GDM1 (cell line): ENCODE results near the gene CARMIL1.
"Not testable (repeated sequence)": the region's sequence is repeated elsewhere in the genome, so short reads cannot be mapped to it uniquely, and the experiment has no call there.

Experiments used
- DNase-seq: peaks from one replicate; lab custom pipeline; 2025; lab: John Stamatoyannopoulos, UW

Gene CARMIL1

DNA sequence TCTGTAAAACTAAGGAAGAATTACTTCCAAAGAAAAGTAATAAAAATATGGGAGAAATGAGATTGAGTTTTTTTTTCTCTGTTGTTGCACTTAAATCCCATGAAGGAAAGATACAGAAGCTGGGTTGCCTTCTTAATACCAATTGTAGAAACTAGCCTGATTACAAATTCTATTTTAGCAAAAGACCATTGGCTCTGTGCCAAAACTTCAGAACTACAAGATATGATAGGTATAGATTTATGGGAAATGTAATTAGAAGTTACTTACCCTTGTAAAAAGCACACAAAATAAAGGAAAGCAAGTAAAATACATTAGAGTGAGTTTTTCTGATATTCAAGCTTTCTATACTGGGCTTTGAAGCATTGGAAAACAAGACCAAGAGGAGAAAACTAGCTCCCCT, 299.4 kb downstream of the CARMIL1 start:
- no peak for DNase-seq

GRCh38 chr6:25579391-25579883, 300.3 kb downstream of the CARMIL1 start:
- no peak for DNase-seq

GRCh38 chr6:25579902-25580495, 300.8 kb downstream of the CARMIL1 start:
- no peak for DNase-seq

DNA sequence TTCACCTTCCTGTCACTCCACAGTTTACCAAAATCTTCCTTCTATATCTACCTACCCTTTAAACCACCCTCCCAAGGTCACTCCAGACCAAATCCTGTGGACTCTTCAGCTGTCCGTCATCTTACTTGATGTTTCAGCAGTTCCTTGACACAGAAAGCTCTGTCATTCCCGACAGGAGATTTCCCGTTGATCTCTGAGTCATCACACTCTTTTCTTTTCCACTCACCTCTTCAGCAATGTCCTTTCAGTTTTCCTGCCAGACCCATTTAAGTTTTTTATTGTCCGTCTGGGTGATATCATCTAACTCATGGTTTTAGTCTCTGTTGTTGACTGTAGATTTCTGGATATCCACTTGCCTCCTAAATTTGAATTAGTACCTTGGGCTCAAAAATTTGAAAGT, 302.9 kb downstream of the CARMIL1 start:
- no peak for DNase-seq

- no peak for DNase-seq
These were observed 303.9 kb downstream of the CARMIL1 start for GRCh38 chr6:25583099-25583498.

DNA sequence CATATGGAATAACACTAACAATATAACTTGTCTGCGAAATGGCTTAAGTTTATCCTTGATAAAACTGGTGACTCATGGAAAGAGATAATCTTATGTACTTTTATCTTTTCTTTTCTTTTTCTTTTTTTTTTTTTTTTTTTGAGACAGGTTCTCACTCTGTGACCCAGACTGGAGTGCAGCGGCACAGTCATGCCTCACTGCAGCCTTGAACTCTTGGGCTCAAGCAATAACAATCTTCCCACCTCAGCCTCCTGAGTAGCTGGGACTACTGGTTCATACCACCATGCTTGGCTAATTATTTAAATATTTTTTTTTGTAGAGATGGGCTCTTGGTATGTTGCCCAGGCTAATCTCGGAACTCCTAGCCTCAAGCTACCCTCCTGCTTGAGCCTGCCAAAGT, 304.7 kb downstream of the CARMIL1 start:
- no peak for DNase-seq

GRCh38 chr6:25585225-25585624, 306.1 kb downstream of the CARMIL1 start:
- DNase-seq, result no peak

- not testable (repeated sequence) for DNase-seq
These were observed 306.9 kb downstream of the CARMIL1 start for GRCh38 chr6:25586119-25586518.

DNA sequence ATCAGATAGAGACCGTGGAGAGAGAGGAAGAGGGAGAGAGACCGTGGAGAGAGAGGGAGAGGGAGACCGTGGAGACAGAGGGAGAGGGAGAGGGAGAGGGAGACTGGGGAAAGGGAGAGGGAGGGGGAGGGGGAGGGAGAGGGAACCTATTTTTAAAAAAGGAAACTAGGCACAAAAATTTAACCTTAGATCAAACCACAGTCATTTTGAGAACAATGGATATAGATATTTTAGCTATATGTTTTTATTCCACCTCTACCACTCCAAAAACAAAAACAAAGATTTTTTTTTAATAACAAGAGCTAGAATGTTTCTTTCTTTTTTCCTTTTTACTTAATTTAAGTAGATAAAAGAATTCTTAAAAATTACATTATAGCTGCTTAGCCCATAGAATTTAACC, 307.8 kb downstream of the CARMIL1 start:
- no peak for DNase-seq

- DNase-seq, result no peak
These were observed 311.8 kb downstream of the CARMIL1 start for GRCh38 chr6:25590986-25591385.

GRCh38 chr6:25596928-25597818, 318.0 kb downstream of the CARMIL1 start:
- no peak for DNase-seq

- no peak for DNase-seq
These were observed 320.4 kb downstream of the CARMIL1 start for GRCh38 chr6:25599516-25600085.

DNA sequence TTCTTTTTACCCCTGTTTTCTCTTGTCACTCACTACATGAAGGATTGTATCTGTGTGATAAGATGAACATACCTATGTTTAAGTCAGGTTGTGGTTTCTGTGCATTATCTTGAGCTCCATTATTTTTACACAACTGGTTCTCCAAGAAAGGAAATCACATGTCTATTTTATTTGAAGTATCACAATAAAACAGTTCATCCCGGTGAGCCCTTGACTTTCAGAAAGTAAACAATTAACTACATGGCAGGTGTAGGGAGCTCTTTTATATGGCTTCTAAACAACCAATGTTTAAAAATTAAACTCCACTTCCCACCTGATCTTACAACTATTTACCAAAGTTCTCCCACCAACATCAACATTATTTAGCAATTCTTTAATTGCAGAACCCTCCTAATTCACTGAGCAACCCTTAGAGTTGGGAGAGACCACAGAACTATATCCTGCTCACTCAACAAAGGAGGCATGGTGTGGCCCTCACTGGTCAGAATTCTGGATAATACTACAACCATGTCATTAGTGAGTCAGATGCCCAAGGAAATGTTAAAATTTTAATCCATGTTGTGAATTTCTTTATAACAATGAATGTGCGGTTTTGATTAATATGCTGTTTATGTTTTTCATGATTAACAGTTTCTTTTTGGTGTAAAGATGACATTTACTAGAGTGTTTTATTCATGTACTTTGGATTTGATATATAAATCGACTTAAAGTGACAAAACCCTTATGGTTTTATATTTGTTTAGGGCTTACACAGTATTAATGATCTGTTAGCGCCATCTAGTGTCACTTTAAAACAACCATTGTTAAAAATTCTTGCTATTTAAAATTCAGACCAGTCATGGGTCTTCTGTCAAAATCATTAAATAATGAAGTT, 322.9 kb downstream of the CARMIL1 start:
- DNase-seq, result peak; percentile 3

GRCh38 chr6:25602674-25602982, 323.5 kb downstream of the CARMIL1 start:
- DNase-seq, result no peak

DNA sequence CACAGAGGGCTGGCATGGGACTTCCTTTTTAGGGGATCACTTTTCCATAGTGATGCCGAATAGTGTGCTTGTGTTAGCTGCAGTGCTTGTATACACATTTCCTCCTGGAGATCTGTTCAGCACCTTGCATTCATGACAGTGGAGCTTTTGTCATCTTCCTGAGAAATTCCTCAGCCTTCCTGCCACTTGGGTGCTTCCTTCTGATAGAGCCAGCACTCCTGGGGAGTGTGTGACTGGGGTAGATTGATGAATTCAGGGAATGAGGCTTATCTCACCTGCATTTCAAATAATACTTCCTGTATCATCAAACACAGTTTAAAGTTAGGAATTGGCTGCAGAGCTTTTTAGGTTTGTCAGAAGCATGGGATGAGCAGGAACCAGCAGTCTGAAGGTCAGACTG, 324.1 kb downstream of the CARMIL1 start:
- DNase-seq, result no peak

- no peak for DNase-seq
These were observed 327.0 kb downstream of the CARMIL1 start for GRCh38 chr6:25606151-25606550.

DNA sequence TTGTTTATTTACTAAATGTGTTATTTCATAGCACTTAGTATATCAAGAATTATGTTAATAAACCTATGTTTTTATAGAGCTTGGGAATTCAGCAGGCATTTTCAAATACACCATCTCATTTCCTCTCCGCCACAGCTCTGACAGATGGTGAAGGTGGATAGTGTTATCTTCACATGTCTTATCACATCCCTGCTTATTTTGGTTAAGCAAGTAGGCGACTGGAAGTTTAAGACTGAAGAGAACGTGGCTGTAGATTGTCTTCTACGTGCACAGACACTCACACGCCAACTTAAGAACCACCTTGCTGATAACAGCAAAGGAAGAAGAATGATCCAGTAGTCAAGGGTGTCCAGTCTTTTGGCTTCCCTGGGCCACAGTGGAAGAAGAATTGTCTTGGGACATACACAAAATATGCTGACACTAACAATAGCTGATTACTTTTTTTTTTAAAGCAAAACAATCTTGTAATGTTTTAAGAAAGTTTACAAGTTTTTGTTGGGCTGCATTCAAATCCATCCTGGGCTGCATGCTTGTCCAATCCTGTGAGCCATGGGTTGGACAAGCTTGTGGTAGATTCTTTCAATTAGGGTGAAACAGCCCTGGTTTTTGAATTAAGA, 329.5 kb downstream of the CARMIL1 start:
- DNase-seq, result no peak

GRCh38 chr6:25612666-25613065, 333.5 kb downstream of the CARMIL1 start:
- DNase-seq, result no peak

DNA sequence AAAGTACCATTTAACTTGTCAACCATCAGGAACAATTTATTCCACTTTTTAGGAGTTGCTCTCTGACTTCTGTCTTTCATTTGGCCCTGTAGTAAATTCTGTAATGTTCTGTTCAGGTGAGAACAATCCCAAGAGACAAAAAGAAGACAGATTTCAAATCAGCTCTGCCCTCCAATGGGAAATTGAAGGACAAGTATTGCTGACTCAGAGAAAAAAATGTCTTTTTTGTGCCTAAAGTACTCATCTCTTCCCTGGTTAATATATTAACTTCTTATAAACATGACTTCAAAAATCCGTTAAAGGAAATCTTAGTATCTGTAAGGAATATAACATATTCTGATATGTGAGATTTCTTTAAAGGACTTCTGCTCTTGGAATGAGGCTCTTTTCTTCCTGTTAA, 334.2 kb downstream of the CARMIL1 start:
- DNase-seq, result no peak

DNA sequence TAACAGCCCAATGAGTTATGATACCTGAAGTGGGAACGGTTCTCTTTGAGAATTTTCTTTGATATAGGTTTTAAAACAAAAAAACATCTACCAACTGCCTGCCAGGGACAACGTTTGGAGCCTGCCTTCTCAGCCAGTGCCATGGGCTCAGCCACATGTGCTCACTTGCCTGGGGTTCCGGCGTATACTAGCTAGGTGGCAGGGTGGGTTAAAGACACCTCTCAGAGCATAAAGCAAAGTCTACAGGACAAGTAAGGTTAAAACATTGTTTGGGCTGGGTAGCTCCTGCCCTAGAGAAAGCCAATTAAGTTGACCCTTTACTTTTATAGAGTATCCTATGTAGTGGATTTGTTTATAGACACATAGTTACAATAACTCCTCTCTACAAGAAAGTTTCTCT, 334.9 kb downstream of the CARMIL1 start:
- DNase-seq, result no peak

DNA sequence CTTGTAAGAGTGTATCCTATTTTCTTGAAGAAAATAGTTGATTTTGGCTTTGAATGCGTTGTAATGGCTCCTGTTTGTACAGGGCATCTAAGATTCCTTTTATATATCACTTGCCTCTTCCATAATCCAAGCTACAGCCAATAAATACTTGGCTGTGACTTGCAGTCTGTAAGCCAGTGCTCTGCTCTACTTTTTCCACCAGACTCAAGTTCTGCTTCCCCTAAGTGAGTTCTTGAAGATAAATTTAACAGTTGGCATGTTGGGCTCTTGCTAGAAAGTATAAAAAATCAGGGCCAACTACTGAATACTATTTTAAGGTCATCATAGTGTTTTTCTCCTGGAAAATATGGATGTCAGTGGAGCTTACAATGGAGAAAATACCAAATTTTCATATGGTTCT, 336.3 kb downstream of the CARMIL1 start:
- DNase-seq, result no peak

- DNase-seq, result no peak
These were observed 338.8 kb downstream of the CARMIL1 start for GRCh38 chr6:25617997-25618396.
